HepG2 (cell line): ENCODE results near the gene SLC44A4. TPM values are rescaled to one million over a fixed set of nuclear protein-coding genes. Genes with fewer than 3 reads are reported as not detected.
A peak's percentile ranks its signal among the peaks of the same experiment; 100 is the strongest.

ENCODE experiments used
- AGO2 ChIP-seq: fragments of 200-400 bp; formaldehyde crosslinking; optimal IDR thresholded peaks from 2 replicates; pipeline ENCODE3; 2017; ENCODE audit warnings: mild to moderate bottlenecking, low read depth, low read length, moderate library complexity
- CENPX ChIP-seq: sonication (generic); formaldehyde crosslinking; IDR thresholded peaks from 2 replicates; pipeline ENCODE4 v1.9.0; 2021; ENCODE audit warnings: mild to moderate bottlenecking, missing genetic modification reagents, moderate library complexity
- DNMT1 ChIP-seq: sonication (generic); formaldehyde crosslinking; IDR thresholded peaks from 2 replicates; pipeline ENCODE4 v1.5.1; 2020; ENCODE audit warnings: mild to moderate bottlenecking, missing genetic modification reagents
- DR1 ChIP-seq: sonication (generic); formaldehyde crosslinking; IDR thresholded peaks from 2 replicates; pipeline ENCODE4 v1.8.0; 2021; ENCODE audit warnings: mild to moderate bottlenecking, missing genetic modification reagents, inconsistent platforms
- EEA1 ChIP-seq: sonication (generic); formaldehyde crosslinking; IDR thresholded peaks from 2 replicates; pipeline ENCODE4 v1.5.1; 2020; ENCODE audit warnings: mild to moderate bottlenecking, missing genetic modification reagents, borderline replicate concordance
- GATAD2A ChIP-seq: IDR thresholded peaks from 2 replicates; pipeline ENCODE4 v1.6.1; 2016
- GFI1 ChIP-seq: sonication (generic); formaldehyde crosslinking; IDR thresholded peaks from 2 replicates; pipeline ENCODE4 v1.5.0; 2020; ENCODE audit warnings: missing genetic modification reagents, mild to moderate bottlenecking, borderline replicate concordance
- GLI4 ChIP-seq: sonication (generic); formaldehyde crosslinking; IDR thresholded peaks from 2 replicates; pipeline ENCODE4 v1.5.1; 2020; ENCODE audit warnings: missing genetic modification reagents, mild to moderate bottlenecking, moderate library complexity, borderline replicate concordance
- NFATC3 ChIP-seq: sonication (generic); formaldehyde crosslinking; IDR thresholded peaks from 2 replicates; pipeline ENCODE4 v1.5.1; 2020; ENCODE audit warnings: mild to moderate bottlenecking, missing genetic modification reagents
- RELA ChIP-seq: sonication (generic); formaldehyde crosslinking; IDR thresholded peaks from 2 replicates; pipeline ENCODE4 v1.4.0; 2020; ENCODE audit warnings: missing genetic modification reagents
- RFX1 ChIP-seq: fragments of 450-650 bp; IDR thresholded peaks from 2 replicates; pipeline ENCODE4 v1.6.1; 2017
- U2AF2 ChIP-seq: fragments of 200-400 bp; formaldehyde crosslinking; IDR thresholded peaks from 2 replicates; pipeline ENCODE4 v1.6.1; 2017; ENCODE audit warnings: low read depth, mild to moderate bottlenecking, low read length
- ZNF33A ChIP-seq: sonication (generic); formaldehyde crosslinking; IDR thresholded peaks from 2 replicates; pipeline ENCODE4 v1.5.1; 2020; ENCODE audit warnings: missing genetic modification reagents, mild to moderate bottlenecking, moderate library complexity, borderline replicate concordance
- ZNF562 ChIP-seq: sonication (generic); formaldehyde crosslinking; IDR thresholded peaks from 2 replicates; pipeline ENCODE4 v1.8.0; 2022; ENCODE audit warnings: missing genetic modification reagents, borderline replicate concordance
- ZNF629 ChIP-seq: sonication (generic); formaldehyde crosslinking; conservative IDR thresholded peaks from 2 replicates; pipeline ENCODE4 v1.5.0; 2020; ENCODE audit warnings: missing genetic modification reagents
- ZNF670 ChIP-seq: sonication (generic); formaldehyde crosslinking; IDR thresholded peaks from 2 replicates; pipeline ENCODE4 v1.8.0; 2022; ENCODE audit warnings: mild to moderate bottlenecking, missing genetic modification reagents, borderline replicate concordance
- ZNF775 ChIP-seq: sonication (generic); formaldehyde crosslinking; IDR thresholded peaks from 2 replicates; pipeline ENCODE4 v1.4.0; 2020; ENCODE audit warnings: missing genetic modification reagents, mild to moderate bottlenecking, moderate library complexity, borderline replicate concordance
- ZNF878 ChIP-seq: sonication (generic); formaldehyde crosslinking; IDR thresholded peaks from 2 replicates; pipeline ENCODE4 v1.8.1; 2023; ENCODE audit warnings: mild to moderate bottlenecking, missing genetic modification reagents, moderate library complexity
- polyA plus RNA-seq, 8 experiments: library from polyadenylated mRNA; depleted of rRNA in 3 of 8; stranded (reverse) in 7 of 8; unstranded in 1 of 8; fragments of >200 nt; fragmentation: Illumina TruSeq in 4 of 8; extraction: Trizol in 4 of 8; gene quantifications; 2 replicates each; pipeline versions ENCODE4 v1.2.1 to v1.2.3, GENCODE V29; 2011 to 2016; ENCODE audit warnings: low read depth in 4 of 8, missing spikeins in 1 of 8, mixed read lengths in 1 of 8; ENCODE audit not compliant: insufficient read depth in 1 of 8
- total RNA-seq, 5 experiments: library from RNA; depleted of rRNA; stranded (reverse); fragments of >200 nt; fragmentation: Illumina TruSeq; extraction: Trizol; gene quantifications; 2 replicates each; pipeline ENCODE4 v1.2.3, GENCODE V29; 2016; ENCODE audit warnings: low read depth in 1 of 5
- TF ChIP-seq, protein P1 (sequence below): sonication (generic); formaldehyde crosslinking; IDR thresholded peaks from 2 replicates; pipeline ENCODE4 v1.4.0; 2020; ENCODE audit warnings: missing genetic modification reagents
- TF ChIP-seq, protein P2 (sequence below): IDR thresholded peaks from 2 replicates; pipeline ENCODE4 v1.6.1; 2016; ENCODE audit warnings: missing compliant biosample characterization, missing genetic modification reagents, borderline replicate concordance
- TF ChIP-seq, protein P3 (sequence below): sonication (generic); formaldehyde crosslinking; IDR thresholded peaks from 2 replicates; pipeline ENCODE4 v1.5.0; 2020; ENCODE audit warnings: mild to moderate bottlenecking, missing genetic modification reagents, moderate library complexity
- TF ChIP-seq, protein P4 (sequence below): sonication (generic); formaldehyde crosslinking; IDR thresholded peaks from 2 replicates; pipeline ENCODE4 v1.4.0; 2020; ENCODE audit warnings: missing genetic modification reagents, mild to moderate bottlenecking, borderline replicate concordance

The SLC44A4 gene
- total and polyA plus RNA-seq, 2 of the 13 experiments (the other 11 are each of a cell fraction or from before 2014, with no cell fraction given) = 3.5 to 5.9 TPM

DNA sequence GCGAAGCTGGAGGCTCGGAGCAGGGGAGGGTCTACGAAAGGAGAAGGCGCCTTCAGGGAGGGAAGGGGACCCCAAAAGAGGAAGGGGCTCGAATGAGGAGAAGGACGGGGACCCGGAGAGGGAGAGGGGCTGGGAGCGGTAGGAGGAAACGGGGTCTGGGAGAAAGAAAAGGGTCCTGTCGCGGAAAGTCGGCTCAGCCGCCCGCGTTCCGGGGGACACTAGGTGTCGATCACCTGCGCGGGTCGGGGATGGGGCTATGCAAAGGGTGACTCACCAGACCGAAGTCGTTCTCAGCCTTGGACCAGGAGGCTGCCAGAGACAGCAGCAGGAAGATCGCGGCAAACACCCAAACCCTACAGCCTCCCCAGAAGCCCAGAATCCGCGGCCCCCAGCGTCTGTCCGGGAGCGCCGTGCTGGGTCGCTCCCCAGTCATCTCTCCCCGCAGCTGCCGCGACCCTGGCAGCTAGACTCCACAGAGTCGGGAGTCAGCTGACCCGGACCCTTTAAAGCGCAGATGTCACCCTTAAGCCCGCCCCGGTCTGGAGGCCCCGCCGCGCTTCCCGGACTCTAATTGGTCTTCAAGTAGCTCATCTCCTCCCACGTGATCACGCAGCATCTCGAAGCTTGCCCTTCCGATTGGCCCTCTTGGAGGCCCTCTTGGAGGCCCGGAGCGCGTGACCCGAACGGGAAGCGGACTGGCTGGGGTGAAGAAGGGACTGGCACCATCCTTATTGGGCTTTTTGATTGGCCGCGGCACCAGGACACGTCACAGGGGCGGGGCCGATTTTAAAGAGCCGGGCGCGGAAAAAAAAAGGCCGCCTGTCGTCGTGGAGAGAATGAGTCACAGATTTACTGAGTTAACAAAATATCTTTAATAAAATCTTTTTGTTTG, 16.2 kb downstream of the SLC44A4 start, which contains the start of gene NEU1 (continued):
- TF ChIP-seq, protein P1, sequence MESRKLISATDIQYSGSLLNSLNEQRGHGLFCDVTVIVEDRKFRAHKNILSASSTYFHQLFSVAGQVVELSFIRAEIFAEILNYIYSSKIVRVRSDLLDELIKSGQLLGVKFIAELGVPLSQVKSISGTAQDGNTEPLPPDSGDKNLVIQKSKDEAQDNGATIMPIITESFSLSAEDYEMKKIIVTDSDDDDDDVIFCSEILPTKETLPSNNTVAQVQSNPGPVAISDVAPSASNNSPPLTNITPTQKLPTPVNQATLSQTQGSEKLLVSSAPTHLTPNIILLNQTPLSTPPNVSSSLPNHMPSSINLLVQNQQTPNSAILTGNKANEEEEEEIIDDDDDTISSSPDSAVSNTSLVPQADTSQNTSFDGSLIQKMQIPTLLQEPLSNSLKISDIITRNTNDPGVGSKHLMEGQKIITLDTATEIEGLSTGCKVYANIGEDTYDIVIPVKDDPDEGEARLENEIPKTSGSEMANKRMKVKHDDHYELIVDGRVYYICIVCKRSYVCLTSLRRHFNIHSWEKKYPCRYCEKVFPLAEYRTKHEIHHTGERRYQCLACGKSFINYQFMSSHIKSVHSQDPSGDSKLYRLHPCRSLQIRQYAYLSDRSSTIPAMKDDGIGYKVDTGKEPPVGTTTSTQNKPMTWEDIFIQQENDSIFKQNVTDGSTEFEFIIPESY (CRISPR knock-in tag) = no peak
- no peak for TF ChIP-seq ZNF775 (CRISPR knock-in tag)
- peak; percentile 72; the same call in 1 of the 2 replicates for TF ChIP-seq ZNF878
- peak; percentile 88; the same call in 1 of the 2 replicates for TF ChIP-seq DNMT1 (CRISPR knock-in tag)
- no peak for TF ChIP-seq RFX1
- peak; percentile 88; the same call in 1 of the 2 replicates for TF ChIP-seq ZNF670 (CRISPR knock-in tag)
- peak; percentile 90; the same call in 1 of the 2 replicates for TF ChIP-seq U2AF2
- peak; percentile 75 for TF ChIP-seq GATAD2A (CRISPR knock-in tag)
- peak; percentile 94 for TF ChIP-seq EEA1 (CRISPR knock-in tag)
- TF ChIP-seq, protein P2, sequence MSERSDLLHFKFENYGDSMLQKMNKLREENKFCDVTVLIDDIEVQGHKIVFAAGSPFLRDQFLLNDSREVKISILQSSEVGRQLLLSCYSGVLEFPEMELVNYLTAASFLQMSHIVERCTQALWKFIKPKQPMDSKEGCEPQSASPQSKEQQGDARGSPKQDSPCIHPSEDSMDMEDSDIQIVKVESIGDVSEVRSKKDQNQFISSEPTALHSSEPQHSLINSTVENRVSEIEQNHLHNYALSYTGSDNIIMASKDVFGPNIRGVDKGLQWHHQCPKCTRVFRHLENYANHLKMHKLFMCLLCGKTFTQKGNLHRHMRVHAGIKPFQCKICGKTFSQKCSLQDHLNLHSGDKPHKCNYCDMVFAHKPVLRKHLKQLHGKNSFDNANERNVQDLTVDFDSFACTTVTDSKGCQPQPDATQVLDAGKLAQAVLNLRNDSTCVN = peak; percentile 81; the same call in 1 of the 2 replicates
- TF ChIP-seq ZNF33A (CRISPR knock-in tag) = peak; percentile 85; the same call in 1 of the 2 replicates
- TF ChIP-seq GFI1 (CRISPR knock-in tag) = no peak
- no peak; the same call in 1 of the 2 replicates for TF ChIP-seq NFATC3
- TF ChIP-seq ZNF629 (CRISPR knock-in tag) = peak; percentile 39; the same call in 1 of the 2 replicates
- TF ChIP-seq RELA (CRISPR knock-in tag) = peak; percentile 73; the same call in 1 of the 2 replicates
- peak; percentile 96 for TF ChIP-seq AGO2
- TF ChIP-seq, protein P3, sequence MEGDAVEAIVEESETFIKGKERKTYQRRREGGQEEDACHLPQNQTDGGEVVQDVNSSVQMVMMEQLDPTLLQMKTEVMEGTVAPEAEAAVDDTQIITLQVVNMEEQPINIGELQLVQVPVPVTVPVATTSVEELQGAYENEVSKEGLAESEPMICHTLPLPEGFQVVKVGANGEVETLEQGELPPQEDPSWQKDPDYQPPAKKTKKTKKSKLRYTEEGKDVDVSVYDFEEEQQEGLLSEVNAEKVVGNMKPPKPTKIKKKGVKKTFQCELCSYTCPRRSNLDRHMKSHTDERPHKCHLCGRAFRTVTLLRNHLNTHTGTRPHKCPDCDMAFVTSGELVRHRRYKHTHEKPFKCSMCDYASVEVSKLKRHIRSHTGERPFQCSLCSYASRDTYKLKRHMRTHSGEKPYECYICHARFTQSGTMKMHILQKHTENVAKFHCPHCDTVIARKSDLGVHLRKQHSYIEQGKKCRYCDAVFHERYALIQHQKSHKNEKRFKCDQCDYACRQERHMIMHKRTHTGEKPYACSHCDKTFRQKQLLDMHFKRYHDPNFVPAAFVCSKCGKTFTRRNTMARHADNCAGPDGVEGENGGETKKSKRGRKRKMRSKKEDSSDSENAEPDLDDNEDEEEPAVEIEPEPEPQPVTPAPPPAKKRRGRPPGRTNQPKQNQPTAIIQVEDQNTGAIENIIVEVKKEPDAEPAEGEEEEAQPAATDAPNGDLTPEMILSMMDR = peak; percentile 20
- TF ChIP-seq GLI4 (CRISPR knock-in tag) = peak; percentile 42; the same call in 1 of the 2 replicates
- TF ChIP-seq ZNF562 (CRISPR knock-in tag) = no peak
- no peak for TF ChIP-seq CENPX (CRISPR knock-in tag)
- peak; percentile 99 for TF ChIP-seq DR1
- TF ChIP-seq, protein P4, sequence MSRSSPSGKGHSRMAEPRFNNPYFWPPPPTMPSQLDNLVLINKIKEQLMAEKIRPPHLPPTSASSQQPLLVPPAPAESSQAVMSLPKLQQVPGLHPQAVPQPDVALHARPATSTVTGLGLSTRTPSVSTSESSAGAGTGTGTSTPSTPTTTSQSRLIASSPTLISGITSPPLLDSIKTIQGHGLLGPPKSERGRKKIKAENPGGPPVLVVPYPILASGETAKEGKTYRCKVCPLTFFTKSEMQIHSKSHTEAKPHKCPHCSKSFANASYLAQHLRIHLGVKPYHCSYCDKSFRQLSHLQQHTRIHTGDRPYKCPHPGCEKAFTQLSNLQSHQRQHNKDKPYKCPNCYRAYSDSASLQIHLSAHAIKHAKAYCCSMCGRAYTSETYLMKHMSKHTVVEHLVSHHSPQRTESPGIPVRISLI = no peak; the same call in 1 of the 2 replicates
